Loucy (cell line): ENCODE data around the gene HOXB3.

Experiments
- H2AFZ ChIP-seq: fragments of 200-600 bp; sonication (generic); 2 replicates; pipeline ENCODE4 v1.6.0; 2016; ENCODE audit warnings: antibody characterized with exemption, mild to moderate bottlenecking, low read length, moderate library complexity
- H3F3A ChIP-seq: fragments of 200-600 bp; 2 replicates; pipeline ENCODE4 v1.6.0; 2016; ENCODE audit warnings: antibody characterized with exemption, low read depth, mild to moderate bottlenecking
- H3K27me3 ChIP-seq: fragments of 200-600 bp; sonication (generic); 2 replicates; pipeline ENCODE4 v1.6.1; 2014; ENCODE audit warnings: low read length, mild to moderate bottlenecking; ENCODE audit not compliant: insufficient read depth, poor library complexity, severe bottlenecking
- H3K36me3 ChIP-seq: fragments of 200-600 bp; sonication (generic); 2 replicates; pipeline ENCODE4 v1.6.1; 2016; ENCODE audit warnings: low read length; ENCODE audit not compliant: insufficient read depth
- H3K4me1 ChIP-seq: fragments of 200-600 bp; sonication (generic); 2 replicates; pipeline ENCODE4 v1.5.1; 2014; ENCODE audit warnings: low read length, mild to moderate bottlenecking; ENCODE audit not compliant: insufficient read depth, poor library complexity, severe bottlenecking
- H3K4me2 ChIP-seq: fragments of 200-600 bp; sonication (generic); 2 replicates; pipeline ENCODE4 v1.6.0; 2014; ENCODE audit warnings: antibody characterized with exemption, low read length, low read depth, mild to moderate bottlenecking; ENCODE audit not compliant: poor library complexity, severe bottlenecking
- H3K4me3 ChIP-seq: fragments of 200-600 bp; sonication (generic); 2 replicates; pipeline ENCODE4 v1.5.1; 2014; ENCODE audit warnings: low read length, mild to moderate bottlenecking, mixed read lengths; ENCODE audit not compliant: poor library complexity, severe bottlenecking
- H3K79me2 ChIP-seq: fragments of 200-600 bp; sonication (generic); 2 replicates; pipeline ENCODE4 v1.6.1; 2014; ENCODE audit warnings: low read length; ENCODE audit not compliant: insufficient read depth
- H3K9ac ChIP-seq: fragments of 200-600 bp; sonication (generic); 2 replicates; pipeline ENCODE4 v1.6.0; 2014; ENCODE audit warnings: mild to moderate bottlenecking, low read depth, low read length, moderate library complexity; ENCODE audit not compliant: poor library complexity, severe bottlenecking
- H3K9me2 ChIP-seq: fragments of 200-600 bp; sonication (generic); replicated peaks from 2 replicates; pipeline ENCODE4 v1.6.1; 2016; ENCODE audit warnings: low read depth, low read length, mixed read lengths
- H3K9me3 ChIP-seq: fragments of 200-600 bp; sonication (generic); 2 replicates; pipeline ENCODE4 v1.6.1; 2014; ENCODE audit warnings: mild to moderate bottlenecking, antibody characterized with exemption, low read length, low read depth; ENCODE audit not compliant: insufficient read depth
- H4K20me1 ChIP-seq: fragments of 200-600 bp; sonication (generic); 2 replicates; pipeline ENCODE4 v1.6.0; 2014; ENCODE audit warnings: antibody characterized with exemption, low read length, mild to moderate bottlenecking; ENCODE audit not compliant: insufficient read depth, poor library complexity, severe bottlenecking
- CTCF ChIP-seq: fragments of 200-600 bp; sonication (generic); conservative IDR thresholded peaks from 2 replicates; pipeline ENCODE4 v1.5.1; 2014; ENCODE audit warnings: mild to moderate bottlenecking, antibody characterized with exemption, low read length
- EZH2phosphoT487 ChIP-seq: fragments of 200-600 bp; IDR thresholded peaks from 2 replicates; pipeline ENCODE4 v1.6.1; 2018; ENCODE audit warnings: antibody characterized with exemption, mild to moderate bottlenecking, moderate library complexity, borderline replicate concordance

Gene HOXB3

GRCh38 chr17:48636177-48637018 is 46.4 kb upstream of the HOXB3 start:
- Histone ChIP-seq H3F3A (no peaks in the 10 kb centered on the region), H4K20me1 (peaks cover 15% of the 10 kb centered on the region), H3K4me2 (peak overlapping the region; percentile 95), H3K27me3 (no peaks in the 10 kb centered on the region), H3K79me2 (peaks cover 100% of the 10 kb centered on the region), H3K9me3 (no peaks in the 10 kb centered on the region), H3K36me3 (peaks cover 10% of the 10 kb centered on the region; the same call in 1 of the 2 replicates), H3K4me1 (peaks cover 79% of the 10 kb centered on the region), H3K9ac (peak overlapping the region; percentile 98), H2AFZ (no peak overlapping the region), H3K4me3 (peak overlapping the region; percentile 89), H3K9me2 (no peaks in the 10 kb centered on the region)
- TF ChIP-seq CTCF (peak; percentile 71), EZH2phosphoT487 (no peak)

- Histone ChIP-seq H3K4me2 (peak overlapping the region; percentile 95), H3K9ac (peak overlapping the region; percentile 98), H3K9me3 (no peaks in the 10 kb centered on the region), H2AFZ (no peak overlapping the region), H3K4me1 (peaks cover 62% of the 10 kb centered on the region), H3K27me3 (no peaks in the 10 kb centered on the region), H3K9me2 (no peaks in the 10 kb centered on the region), H4K20me1 (peaks cover 15% of the 10 kb centered on the region), H3F3A (no peaks in the 10 kb centered on the region), H3K79me2 (peaks cover 100% of the 10 kb centered on the region), H3K36me3 (peaks cover 10% of the 10 kb centered on the region; the same call in 1 of the 2 replicates), H3K4me3 (peak overlapping the region; percentile 89)
- TF ChIP-seq EZH2phosphoT487, result no peak
- TF ChIP-seq CTCF, result no peak
These were observed 44.6 kb upstream of the HOXB3 start for GRCh38 chr17:48634493-48635208.

GRCh38 chr17:48633266-48633677 is 43.2 kb upstream of the HOXB3 start:
- TF ChIP-seq EZH2phosphoT487 (no peak), CTCF (no peak)
- Histone ChIP-seq H4K20me1 (peaks cover 9% of the 10 kb centered on the region), H3K9ac (peak overlapping the region; percentile 98), H3K9me3 (no peaks in the 10 kb centered on the region), H3K4me1 (peaks cover 54% of the 10 kb centered on the region), H3K27me3 (no peaks in the 10 kb centered on the region), H3K36me3 (peaks cover 10% of the 10 kb centered on the region; the same call in 1 of the 2 replicates), H3F3A (no peaks in the 10 kb centered on the region), H2AFZ (no peak overlapping the region), H3K4me3 (peak overlapping the region; percentile 89), H3K9me2 (no peaks in the 10 kb centered on the region), H3K4me2 (peak overlapping the region; percentile 95), H3K79me2 (peaks cover 100% of the 10 kb centered on the region)
